ENCODE results near the gene CA10. TPM values are rescaled to one million over a fixed set of nuclear protein-coding genes. Genes with fewer than 3 reads are reported as not detected.

The CA10 gene
- total RNA-seq, 4 donors from 2014 or later: not detected

DNA sequence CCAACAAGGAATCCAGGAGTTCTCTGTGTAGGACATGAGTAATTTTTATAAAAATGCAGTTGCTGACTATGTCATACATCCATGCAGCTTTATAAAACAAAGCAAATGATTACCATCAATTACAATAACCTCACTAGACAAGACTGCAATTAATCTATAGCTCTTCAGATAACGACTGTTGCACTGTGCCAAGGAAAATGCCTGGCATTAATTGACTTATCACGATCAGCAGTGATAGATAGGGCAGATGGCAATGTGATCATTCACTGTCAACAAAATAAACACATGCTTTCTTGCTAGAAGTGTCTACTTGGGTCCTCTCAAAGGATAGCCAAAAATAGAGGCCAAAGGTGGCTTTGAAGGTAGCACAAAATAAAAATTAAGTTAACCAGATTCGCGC is 415.0 kb downstream of the CA10 start:
- H3K36me3 ChIP-seq: no peaks in the 10 kb centered on the region
- no peaks in the 10 kb centered on the region for H3K9me3 ChIP-seq
- TF ChIP-seq EP300 (IDR thresholded peaks at IDR 0.05) (no peak), POLR2AphosphoS5 (IDR thresholded peaks at IDR 0.05) (no peak), POLR2A (IDR thresholded peaks at IDR 0.05; ENCODE audit: low read depth) (no peak)
- TF ChIP-seq, protein P1, sequence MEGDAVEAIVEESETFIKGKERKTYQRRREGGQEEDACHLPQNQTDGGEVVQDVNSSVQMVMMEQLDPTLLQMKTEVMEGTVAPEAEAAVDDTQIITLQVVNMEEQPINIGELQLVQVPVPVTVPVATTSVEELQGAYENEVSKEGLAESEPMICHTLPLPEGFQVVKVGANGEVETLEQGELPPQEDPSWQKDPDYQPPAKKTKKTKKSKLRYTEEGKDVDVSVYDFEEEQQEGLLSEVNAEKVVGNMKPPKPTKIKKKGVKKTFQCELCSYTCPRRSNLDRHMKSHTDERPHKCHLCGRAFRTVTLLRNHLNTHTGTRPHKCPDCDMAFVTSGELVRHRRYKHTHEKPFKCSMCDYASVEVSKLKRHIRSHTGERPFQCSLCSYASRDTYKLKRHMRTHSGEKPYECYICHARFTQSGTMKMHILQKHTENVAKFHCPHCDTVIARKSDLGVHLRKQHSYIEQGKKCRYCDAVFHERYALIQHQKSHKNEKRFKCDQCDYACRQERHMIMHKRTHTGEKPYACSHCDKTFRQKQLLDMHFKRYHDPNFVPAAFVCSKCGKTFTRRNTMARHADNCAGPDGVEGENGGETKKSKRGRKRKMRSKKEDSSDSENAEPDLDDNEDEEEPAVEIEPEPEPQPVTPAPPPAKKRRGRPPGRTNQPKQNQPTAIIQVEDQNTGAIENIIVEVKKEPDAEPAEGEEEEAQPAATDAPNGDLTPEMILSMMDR (IDR thresholded peaks at IDR 0.05): no peak
- H3K4me1 ChIP-seq: no peaks in the 10 kb centered on the region
- no peak overlapping the region for H3K27ac ChIP-seq (replicated peaks in 1 of 4)
- no peaks in the 10 kb centered on the region for H3K27me3 ChIP-seq
- no peak for DNase-seq (ENCODE audit: extremely low spot score)
- intact Hi-C loops (cut with DNase I): no loop called here
- WGBS: 74% methylated on average over 4 of the region's 4 CpGs
- no peak overlapping the region for H3K4me3 ChIP-seq

DNA sequence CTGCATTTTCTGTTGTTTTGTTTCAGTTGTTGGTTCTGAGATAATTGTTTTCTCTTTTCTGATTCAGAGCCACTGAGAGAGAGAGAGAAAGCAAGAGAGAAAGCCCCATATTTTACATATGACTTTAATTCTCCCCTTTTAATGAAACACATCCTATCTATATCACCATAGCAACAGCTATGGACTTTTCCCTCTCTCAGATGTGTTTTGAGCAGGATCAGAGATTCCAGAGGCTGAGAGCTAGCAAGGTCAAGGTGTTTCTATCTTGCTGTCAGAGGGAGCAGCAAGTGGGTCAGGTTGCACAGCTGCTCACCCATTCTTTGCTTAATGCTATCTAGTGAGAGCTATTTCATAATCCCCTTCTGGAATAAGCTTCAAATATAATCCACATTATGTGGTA is 415.9 kb downstream of the CA10 start:
- H3K27me3 ChIP-seq: no peaks in the 10 kb centered on the region
- no peaks in the 10 kb centered on the region for H3K4me1 ChIP-seq
- H3K36me3 ChIP-seq: no peaks in the 10 kb centered on the region
- intact Hi-C loops (cut with DNase I): no loop called here
- H3K9me3 ChIP-seq: no peaks in the 10 kb centered on the region
- H3K27ac ChIP-seq (replicated peaks in 1 of 4): no peak overlapping the region
- no peak for DNase-seq (ENCODE audit: extremely low spot score)
- no peak for TF ChIP-seq POLR2AphosphoS5 (IDR thresholded peaks at IDR 0.05)
- no peak for TF ChIP-seq EP300 (IDR thresholded peaks at IDR 0.05)
- no peak for TF ChIP-seq POLR2A (IDR thresholded peaks at IDR 0.05; ENCODE audit: low read depth)
- TF ChIP-seq, protein P1 (IDR thresholded peaks at IDR 0.05): no peak
- H3K4me3 ChIP-seq: no peak overlapping the region

GRCh38 chr17:51741458-51741857 is 417.1 kb downstream of the CA10 start:
- H3K4me1 ChIP-seq: no peaks in the 10 kb centered on the region
- TF ChIP-seq POLR2AphosphoS5 (IDR thresholded peaks at IDR 0.05) (no peak), EP300 (IDR thresholded peaks at IDR 0.05) (no peak)
- TF ChIP-seq, protein P1 (IDR thresholded peaks at IDR 0.05): no peak
- no peaks in the 10 kb centered on the region for H3K27me3 ChIP-seq
- no peak overlapping the region for H3K27ac ChIP-seq (replicated peaks in 1 of 4)
- no peaks in the 10 kb centered on the region for H3K36me3 ChIP-seq
- no peak for DNase-seq (ENCODE audit: extremely low spot score)
- intact Hi-C loops (cut with DNase I): no loop called here
- no peak overlapping the region for H3K4me3 ChIP-seq
- H3K9me3 ChIP-seq: no peaks in the 10 kb centered on the region

GRCh38 chr17:51740531-51740930 is 418.0 kb downstream of the CA10 start:
- DNase-seq (ENCODE audit: extremely low spot score): no peak
- Histone ChIP-seq H3K27ac (replicated peaks in 1 of 4) (no peak overlapping the region), H3K4me3 (no peak overlapping the region), H3K9me3 (no peaks in the 10 kb centered on the region), H3K36me3 (no peaks in the 10 kb centered on the region), H3K4me1 (no peaks in the 10 kb centered on the region), H3K27me3 (no peaks in the 10 kb centered on the region)
- intact Hi-C loops (cut with DNase I): no loop called here
- 69% methylated on average over 5 of the region's 5 CpGs for WGBS
- TF ChIP-seq POLR2AphosphoS5 (IDR thresholded peaks at IDR 0.05) (no peak), POLR2A (IDR thresholded peaks at IDR 0.05; ENCODE audit: low read depth) (no peak), EP300 (IDR thresholded peaks at IDR 0.05) (no peak)
- TF ChIP-seq, protein P1 (IDR thresholded peaks at IDR 0.05): no peak

DNA sequence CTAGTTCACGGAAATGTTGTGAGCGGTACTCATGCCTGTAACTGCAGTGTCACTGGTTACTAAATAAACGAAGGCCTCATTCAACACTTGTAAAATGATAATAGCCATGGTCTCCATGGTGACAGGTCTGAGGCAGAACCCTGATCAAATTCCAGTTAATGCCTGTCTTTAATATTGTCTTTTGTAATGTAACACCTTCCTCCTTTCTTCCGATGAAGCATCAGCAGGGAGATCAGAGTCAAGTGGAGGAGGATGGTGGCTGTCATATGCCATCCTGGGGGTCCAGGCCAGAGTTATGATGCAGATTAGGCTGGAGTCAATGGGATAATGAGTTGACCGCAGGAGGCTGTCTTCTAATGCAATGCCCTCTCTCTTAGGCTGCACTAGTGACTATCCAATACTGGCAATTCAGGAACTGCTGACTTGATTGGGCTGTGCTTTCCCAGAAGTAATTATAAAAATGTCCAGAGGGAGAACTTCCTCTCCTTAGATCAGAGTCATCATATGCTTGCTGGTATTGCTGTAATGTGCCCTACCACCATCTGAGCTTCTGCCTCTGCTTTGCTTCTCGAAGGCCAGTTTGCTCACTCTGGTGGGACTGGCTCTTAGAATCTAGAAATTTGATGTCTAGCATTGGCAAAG is 419.1 kb downstream of the CA10 start:
- intact Hi-C loops (cut with DNase I): no loop called here
- 89% methylated on average over 6 of the region's 6 CpGs for WGBS
- H3K9me3 ChIP-seq: no peaks in the 10 kb centered on the region
- no peak for DNase-seq (ENCODE audit: extremely low spot score)
- no peak overlapping the region for H3K4me3 ChIP-seq
- H3K36me3 ChIP-seq: no peaks in the 10 kb centered on the region
- H3K4me1 ChIP-seq: no peaks in the 10 kb centered on the region
- H3K27me3 ChIP-seq: no peaks in the 10 kb centered on the region
- H3K27ac ChIP-seq (replicated peaks in 1 of 4): no peak overlapping the region
- TF ChIP-seq POLR2A (IDR thresholded peaks at IDR 0.05; ENCODE audit: low read depth) (no peak), POLR2AphosphoS5 (IDR thresholded peaks at IDR 0.05) (no peak), EP300 (IDR thresholded peaks at IDR 0.05) (no peak)
- TF ChIP-seq, protein P1 (IDR thresholded peaks at IDR 0.05): no peak
